EL (cell line): Measurements from ENCODE around the gene NRXN3.
A peak's percentile ranks its signal among the peaks of the same experiment; 100 is the strongest.
"Not testable (repeated sequence)": the region's sequence is repeated elsewhere in the genome, so short reads cannot be mapped to it uniquely, and the experiment has no call there.

Source experiments
- DNase-seq: peaks from one replicate; pipeline ENCODE4 v3.0.0-alpha.2; 2016

Gene NRXN3

DNA sequence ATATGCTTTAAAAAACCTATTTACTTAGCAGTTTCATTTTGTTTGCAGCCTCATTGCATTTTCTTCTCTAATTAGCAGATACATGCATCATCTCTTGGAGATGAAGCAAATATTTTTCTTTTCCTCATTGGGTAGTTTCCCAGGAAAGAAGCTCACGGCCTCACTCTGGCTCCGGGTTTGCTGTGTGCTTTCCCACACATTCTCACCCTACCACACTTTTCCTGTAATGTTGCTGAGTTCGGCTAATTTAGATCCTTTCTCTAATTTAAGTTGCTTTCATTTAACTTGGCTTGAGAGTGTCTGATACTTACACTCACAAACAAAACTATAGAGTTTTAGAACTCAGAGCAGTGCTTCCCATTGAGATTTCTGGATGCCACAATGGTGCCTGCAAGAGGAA is 928.2 kb downstream of the NRXN3 start:
- no peak for DNase-seq

DNA sequence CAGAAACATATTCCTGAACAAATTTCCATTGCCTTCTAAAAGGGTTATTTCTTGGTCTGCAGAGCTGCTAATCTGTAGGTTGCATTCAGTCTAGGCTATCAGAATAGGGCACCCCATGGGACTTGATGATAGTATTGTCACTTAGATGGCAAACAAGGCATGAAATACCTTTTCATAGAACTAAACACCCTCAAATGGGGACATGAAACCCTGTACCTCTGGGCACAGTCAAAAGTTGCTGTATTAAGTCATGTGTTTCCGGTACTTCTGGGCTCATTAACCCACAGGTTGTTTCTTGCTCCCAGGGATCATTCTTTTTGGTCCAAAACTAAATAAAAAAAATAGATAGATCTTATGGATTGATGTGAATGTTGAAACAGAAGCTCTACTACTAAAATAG is 930.4 kb downstream of the NRXN3 start:
- no peak for DNase-seq

GRCh38 chr14:79101388-79101787 is 931.2 kb downstream of the NRXN3 start:
- no peak for DNase-seq

DNA sequence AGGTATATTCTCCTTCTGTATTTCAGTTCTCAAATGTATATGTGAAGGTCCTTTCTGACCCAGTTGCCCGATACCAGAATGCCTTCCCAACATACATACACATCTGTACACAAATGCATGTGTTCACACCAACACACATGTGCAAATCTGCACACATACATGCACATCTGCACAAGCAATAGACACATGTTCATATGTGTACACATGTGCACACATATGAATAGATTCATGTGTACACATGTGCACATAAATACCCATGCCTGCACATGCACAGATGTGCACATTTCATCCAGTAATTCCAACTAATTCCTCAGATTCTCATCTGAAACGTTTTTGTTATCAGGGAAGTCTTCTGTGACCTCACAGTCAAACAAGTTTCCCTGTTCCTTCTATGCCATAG is 933.6 kb downstream of the NRXN3 start:
- DNase-seq: no peak

DNA sequence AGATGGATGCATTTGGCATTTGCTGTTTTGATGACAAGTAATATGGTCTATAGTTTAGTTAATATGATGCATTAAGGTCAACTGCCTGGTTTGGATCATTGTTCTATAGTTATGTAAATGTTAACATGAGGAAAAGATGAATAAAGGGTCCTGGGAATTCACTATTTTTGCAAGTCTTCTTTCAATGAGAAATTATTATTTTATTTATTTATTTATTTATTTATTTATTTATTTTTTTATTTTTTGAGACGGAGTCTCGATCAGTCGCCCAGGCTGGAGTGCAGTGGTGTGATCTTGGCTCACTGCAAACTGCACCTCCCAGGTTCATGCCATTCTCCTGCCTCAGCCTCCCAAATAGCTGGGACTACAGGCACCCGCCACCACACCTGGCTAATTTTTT is 940.4 kb downstream of the NRXN3 start:
- not testable (repeated sequence) for DNase-seq

- peak; percentile 19 for DNase-seq
These were observed 941.9 kb downstream of the NRXN3 start for GRCh38 chr14:79111987-79112501.

DNA sequence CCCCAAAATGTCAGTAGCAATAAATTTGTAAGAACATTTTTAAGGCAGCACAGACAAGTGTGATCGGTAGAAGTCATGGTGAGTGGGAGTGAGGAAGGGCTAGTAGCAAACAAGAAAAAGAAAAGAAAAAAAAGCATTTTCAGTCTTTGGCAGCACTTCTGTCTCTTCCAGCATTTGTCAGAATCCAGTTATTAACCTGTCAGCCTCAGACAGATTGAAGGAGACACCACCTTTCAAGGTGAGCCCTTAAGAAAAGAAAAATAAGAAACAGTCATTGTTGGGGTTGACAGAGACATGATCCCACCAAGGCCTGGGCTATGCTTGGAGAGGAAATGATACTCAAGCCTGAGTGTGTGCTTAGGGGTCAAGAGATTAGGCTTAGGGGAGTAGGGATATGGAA is 947.4 kb downstream of the NRXN3 start:
- no peak for DNase-seq

DNA sequence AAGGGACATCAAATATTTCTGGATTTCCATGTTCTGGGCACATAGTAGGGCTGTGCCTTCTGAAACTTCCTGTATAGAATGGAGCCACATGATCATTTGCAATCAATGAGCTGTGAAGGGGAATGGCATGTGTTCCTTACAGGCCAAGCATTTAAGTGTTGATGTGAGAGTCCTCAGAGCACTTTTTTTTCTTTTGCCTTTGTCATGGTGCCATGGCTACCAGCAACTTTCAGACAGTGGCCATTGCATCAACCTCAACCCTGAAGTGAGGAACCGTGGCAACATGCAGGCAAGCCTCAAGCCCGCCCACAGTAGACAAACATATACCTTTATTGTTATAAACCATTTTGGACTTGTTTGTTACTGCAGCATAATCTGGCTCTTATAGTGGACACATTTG is 948.1 kb downstream of the NRXN3 start:
- no peak for DNase-seq

GRCh38 chr14:79134361-79134760 is 964.2 kb downstream of the NRXN3 start:
- DNase-seq: no peak

DNA sequence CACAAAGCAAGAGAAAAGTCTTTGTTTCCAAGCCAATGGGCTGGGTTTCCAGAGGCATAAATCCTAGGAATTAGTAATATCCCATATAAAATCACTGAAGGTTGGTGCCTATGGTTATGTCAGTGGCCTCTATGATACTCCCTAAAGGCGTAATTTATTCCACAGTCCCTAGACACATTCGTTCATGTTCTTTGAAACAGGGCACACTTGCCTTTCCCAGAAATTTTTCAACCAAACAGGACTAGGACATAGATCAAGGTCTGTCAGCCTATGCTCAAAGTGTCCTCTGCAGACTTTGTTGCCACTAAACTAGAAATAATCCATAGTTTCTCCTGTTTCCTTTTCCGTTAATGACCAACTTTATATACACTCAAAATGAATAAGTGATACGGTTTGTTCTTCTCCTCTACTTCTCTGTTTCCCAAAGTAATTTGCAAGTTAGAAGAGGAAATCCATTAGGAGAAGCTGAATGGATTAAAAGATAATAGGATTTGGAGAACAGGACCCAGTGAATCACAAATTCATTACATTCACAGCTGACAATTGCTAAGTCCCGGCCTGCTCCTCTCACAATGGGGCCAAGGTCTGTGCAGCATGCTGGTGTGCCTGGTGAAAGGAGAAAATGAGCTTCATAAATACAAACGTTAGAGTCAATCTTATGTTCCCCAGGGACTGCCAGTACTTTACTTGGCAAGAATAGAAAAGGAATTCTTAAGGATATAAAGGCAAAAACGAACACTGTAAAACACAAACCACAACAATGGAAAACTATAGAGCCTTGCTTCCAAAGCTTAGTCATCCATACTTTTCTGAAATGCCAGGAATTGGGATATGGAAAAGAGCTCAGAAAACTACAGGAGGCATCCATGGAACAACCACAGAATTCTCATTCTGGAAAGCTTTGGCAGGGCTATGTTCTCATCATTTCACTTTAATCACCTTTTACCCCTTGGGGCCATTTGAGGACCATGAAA is 966.2 kb downstream of the NRXN3 start:
- DNase-seq: no peak

- no peak for DNase-seq
These were observed 966.9 kb downstream of the NRXN3 start for GRCh38 chr14:79137045-79137430.

DNA sequence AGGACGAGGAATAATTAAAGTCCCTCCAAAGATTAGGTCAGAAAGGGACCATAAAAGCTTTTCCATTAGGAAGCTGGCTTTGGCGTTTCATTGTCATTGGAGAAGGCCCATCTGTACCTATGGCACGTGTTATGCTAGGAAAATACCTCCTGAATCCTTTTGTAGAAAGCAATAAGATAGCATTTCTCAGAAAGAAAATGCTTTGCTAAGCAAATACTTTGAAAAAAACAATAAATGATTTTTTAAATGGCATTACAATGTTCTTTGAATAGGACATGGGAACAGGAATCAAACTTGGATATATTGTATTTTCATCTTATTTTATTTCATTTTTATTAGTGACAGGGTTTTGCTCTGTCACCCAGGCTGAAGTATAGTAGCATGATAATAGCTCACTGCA is 967.7 kb downstream of the NRXN3 start:
- DNase-seq: no peak

GRCh38 chr14:79144896-79145295 is 974.7 kb downstream of the NRXN3 start:
- DNase-seq: peak; percentile 13

- no peak for DNase-seq
These were observed 980.1 kb downstream of the NRXN3 start for GRCh38 chr14:79150226-79150625.

DNA sequence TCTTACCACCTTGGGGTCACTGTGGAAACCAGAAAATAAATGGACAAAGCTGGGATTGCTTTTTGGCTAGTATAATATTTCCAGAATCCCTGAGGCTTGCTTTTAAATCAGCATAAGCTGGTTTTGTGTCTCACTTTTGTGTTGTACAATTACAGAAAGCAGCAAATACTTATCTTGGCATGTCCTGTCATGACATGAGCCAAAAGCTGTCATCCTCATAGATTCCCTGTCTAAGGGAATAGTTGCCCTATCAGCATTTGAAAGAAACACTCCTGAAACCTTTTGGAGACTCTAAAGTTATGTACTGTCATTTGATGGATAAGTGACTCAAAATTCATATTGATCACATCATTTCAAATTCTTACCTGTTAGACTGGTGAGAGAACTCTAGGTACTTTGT is 987.2 kb downstream of the NRXN3 start:
- DNase-seq: no peak

- DNase-seq: peak; percentile 53
These were observed 991.4 kb downstream of the NRXN3 start for GRCh38 chr14:79161571-79161970.

DNA sequence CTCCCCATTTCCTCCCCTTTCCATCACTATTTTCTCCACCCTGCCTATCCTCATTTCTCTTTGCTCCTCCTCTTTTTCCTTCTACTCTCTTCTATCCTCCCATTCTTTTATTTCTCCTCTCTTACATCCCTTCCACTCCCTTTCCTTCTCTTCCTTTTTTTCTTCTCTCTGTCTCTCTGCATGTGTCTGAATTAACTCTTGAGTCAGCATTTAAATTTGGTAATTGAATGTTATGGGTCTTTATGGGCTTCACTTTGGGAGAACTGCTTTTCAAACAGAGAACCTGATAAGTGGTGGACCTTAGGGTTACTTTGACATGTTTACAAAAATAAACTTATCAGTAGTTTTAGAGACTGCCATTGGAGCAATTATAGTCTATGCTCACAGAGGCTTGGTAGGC is 992.7 kb downstream of the NRXN3 start:
- DNase-seq: no peak

DNA sequence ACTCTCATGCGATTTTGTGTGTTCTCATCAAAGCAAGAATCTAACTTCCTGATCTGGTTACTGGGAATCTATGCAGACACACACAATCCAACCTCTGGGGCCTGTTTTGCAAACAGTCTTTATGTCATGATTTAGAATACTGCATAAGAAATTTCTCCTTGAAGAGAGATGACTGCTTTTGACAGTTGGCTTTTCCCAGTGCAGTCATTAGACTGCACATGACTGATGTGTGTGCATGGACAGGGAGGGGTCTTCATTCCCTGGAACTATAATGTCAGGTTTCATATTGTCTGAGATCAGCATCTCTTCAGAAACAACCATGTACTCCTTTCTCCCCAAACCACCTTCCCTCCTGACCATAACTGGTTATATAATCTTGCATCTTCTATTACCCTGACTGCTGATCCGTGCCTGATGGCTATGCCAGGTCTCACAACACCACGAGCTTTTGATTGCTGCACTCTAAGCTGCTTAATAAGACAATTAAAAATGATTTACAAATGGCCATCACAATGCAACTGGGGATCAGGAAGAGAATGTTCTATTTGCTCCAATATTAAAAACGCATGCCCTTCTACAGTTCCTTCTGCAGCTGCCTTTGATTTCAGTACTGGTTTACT is 995.4 kb downstream of the NRXN3 start:
- no peak for DNase-seq

DNA sequence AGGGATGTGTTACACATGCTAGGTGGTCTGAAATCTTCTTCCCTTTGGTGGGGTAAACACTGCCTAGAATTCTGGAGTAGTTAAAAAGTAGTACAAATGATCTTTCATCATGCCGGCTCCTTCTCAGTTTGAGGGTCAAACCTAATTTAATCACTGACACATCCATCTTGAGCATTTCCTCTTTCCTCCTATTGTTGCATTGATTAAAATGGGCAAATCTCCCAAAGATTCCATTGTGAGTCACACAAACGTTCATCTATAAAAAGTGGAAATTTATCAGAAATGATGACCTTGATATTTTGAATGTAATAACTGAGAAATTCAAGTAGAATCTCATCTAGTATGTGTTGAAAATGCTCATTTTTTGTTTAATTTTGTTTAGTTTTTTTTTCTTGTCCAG is 996.0 kb downstream of the NRXN3 start:
- DNase-seq: no peak

- peak; percentile 15 for DNase-seq
These were observed 997.8 kb downstream of the NRXN3 start for GRCh38 chr14:79167957-79168356.

DNA sequence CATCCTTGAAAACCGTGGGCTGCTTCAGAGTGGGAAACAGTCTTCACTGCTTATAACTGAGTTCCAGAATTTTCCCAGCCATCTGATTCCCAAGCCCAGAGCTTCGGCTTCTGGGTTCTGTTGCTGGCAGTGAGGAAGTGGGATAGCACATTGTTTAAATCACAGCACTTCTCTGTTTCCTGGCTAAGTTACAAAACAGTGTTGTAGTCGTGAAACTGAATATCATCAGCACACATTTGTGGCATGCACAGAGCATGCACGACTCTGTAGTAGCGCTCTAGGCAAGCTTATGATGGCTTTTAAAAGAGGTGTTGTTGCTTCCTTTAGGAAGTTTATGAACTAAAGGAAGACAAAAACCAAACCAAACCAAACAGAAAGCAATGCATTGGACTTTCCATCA is 1005.5 kb downstream of the NRXN3 start:
- peak; percentile 20 for DNase-seq

DNA sequence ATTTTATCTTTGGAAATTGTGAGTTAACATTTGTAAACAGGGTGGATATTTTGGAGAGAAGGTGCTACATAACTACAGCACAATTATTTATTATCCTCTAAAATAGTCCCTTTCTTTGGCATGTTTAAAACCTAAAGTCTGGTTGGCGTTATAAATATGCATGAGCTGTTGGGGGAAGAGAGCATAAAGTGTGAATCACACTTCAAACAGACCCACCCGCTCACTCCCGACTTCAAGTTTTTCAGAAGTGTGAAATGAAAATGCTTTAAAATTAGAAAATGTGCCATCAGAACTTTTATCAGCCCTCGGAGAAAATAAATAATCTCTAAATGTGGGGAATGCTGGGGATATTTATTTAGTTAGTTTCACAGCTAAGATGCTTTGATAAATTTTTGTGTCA is 1006.9 kb downstream of the NRXN3 start:
- DNase-seq: no peak

- DNase-seq: no peak
These were observed 1008.5 kb downstream of the NRXN3 start for GRCh38 chr14:79178719-79179118.

DNA sequence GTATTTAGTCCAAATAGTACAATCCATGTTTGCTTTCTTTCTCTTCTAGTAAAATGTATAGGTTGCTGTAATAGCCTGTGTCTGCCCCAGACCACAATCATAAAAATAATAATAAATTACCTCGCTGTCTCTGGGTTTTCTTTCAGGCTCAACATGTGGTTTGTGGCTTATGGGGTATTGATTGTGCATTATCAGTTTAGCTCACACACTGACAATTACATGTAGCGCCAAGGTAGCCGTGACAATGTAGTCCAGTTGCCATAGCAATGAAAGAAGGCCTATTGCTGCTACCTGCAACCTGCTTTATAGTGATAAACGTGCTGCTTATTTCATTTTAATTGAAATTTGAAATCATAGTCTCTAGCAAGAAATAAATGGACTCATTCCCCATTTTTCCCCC is 1009.8 kb downstream of the NRXN3 start:
- no peak for DNase-seq
